HG02798 (cell line): Measurements from ENCODE around the gene MKLN1.
"Not testable (repeated sequence)": the region's sequence is repeated elsewhere in the genome, so short reads cannot be mapped to it uniquely, and the experiment has no call there.

ENCODE experiments used
- ATAC-seq: cut with Tn5 transposase; IDR thresholded peaks from one replicate; pipeline ENCODE4 v1.9.1; 2021; ENCODE audit warnings: mild to moderate bottlenecking; ENCODE audit not compliant: unreplicated experiment, poor library complexity

Gene MKLN1

DNA sequence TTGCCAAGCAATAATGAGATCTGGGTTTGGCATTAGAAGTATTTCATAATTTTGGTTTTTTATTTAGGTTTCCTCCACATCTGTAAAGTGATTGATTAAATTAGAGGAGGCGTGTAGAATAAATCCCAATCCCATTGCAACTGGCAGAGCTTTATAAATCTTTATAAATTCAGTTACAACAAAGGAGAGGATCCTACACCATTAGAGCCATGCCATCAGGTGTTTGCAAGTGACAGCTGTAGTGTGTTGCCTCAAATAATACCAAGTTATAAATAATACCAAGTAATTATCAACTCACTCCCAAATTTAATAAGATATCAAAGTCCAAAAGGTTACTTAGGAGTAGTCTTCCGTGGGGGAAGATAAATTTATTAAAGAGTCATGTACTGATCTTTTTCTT, 166.5 kb downstream of the MKLN1 start:
- no peak for ATAC-seq

DNA sequence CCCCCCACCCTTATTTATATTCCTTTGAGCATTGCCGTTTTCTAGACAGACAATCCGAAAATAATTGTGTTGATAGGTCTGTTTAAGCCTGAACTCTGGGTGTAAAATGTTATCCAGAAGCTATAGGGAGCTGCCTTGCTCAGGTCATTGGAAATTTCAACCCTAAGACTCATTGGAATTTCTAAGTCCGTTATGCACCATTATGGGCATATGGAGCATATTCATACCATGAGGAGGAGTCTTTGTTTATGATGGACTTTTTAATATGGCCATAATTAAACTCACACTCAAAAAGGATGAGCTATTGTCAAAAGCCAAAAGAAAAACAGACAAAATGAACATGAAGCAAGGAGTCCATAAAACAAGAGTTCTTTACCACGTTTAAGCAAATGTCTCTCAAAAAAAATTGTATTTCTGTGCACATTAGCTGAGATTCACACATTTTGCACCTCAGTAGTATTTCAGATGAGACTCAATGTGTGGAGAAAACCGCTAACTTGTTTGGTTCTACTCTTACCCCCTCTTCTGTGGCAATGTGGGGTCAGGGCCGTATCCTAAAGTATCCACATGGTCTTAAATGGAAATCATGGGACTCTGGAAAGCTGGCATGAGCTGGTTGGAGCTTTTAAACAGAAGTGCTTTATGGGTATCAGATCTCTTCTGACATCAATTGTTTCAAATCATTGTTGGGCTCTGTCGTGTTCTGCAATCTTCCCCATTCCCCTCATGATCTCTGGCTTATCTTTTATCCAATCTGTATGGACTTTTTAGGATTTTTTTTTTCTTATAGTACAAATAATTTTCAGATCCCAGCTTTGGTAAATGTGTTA, 168.2 kb downstream of the MKLN1 start:
- no peak for ATAC-seq

DNA sequence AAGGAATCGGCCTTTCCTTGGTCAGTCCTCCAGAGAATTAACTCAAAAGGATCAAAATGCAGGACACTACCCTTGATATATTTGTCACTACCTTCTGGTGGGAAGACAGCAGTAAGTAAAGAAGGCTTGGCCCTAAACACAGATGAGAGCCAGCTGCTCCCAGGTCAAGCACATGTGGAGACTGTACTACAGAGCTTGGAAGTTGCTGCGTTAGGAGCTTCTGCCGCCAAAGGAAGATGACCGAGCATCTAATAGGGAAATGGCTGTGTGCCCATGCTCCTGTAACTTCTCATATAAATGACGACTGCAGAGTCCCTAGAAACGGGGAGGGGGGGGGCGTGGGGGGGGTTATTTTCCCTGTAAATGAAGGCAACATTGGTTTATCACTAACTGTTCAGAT, 169.8 kb downstream of the MKLN1 start:
- no peak for ATAC-seq

DNA sequence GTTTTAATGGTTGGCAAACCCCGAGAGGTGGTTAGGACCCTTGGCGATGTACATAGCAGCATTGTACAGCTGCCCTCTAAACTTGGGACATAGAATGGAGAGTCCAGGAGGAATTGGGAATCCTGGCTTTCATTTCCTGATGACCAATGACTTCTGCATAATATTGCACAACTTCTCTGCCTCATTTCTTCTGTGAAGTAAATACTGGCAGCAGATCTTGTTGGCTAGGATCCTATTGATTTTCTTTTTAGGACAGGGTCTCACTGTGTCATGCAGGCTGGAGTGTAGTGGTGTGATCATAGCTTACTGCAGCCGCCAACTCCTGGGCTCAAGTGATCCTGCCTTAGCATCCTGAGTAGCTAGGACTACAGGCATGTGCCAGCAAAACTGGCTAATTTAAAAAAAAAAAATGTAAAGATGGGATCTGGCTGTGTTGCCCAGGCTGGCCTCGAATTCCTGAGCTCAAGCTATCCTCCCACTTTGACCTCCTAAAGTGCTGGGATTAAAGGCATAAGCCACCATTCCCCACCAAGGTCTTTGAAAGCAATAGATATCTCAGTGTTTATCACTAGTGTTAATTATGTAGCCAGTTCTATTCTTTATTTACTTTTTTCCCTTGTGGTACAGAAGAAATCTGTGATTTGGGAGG, 170.7 kb downstream of the MKLN1 start:
- no peak for ATAC-seq

DNA sequence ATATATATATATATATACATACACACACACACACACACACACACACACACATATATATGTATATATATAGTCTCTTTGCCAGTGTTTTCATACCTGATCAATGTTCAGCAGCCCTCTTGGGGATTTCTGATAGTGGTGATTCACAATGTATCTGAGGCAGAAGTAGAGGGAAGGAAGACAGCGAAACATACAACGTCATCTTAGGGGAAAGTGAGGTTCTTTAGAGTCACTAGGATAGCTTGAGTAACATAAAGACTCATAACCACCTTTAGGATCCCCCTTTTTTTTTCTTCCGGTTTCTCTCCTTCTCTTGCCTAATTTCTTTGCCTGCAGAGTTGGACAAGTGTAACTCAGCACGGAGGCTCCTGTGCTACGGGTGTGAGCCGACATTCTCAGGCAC, 172.1 kb downstream of the MKLN1 start:
- no peak for ATAC-seq

DNA sequence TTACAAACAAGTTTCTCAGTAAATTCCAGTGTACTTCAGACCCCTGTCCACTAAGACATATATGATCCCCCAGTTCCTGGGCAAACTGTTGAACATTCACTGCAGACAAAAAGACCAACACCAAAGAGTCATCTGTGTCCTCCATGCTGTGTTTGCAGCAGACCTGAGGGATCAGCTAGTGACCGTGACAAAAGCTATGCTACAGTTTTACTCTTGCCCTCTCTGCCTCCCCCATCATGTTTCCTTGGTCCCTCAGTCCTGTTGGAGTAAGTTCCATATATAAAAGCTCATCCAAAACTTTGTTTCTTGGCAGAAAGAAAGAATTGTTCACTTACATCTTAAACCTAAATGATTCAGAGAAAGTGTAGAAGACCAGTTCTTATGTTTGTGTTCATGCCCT, 172.7 kb downstream of the MKLN1 start:
- no peak for ATAC-seq

DNA sequence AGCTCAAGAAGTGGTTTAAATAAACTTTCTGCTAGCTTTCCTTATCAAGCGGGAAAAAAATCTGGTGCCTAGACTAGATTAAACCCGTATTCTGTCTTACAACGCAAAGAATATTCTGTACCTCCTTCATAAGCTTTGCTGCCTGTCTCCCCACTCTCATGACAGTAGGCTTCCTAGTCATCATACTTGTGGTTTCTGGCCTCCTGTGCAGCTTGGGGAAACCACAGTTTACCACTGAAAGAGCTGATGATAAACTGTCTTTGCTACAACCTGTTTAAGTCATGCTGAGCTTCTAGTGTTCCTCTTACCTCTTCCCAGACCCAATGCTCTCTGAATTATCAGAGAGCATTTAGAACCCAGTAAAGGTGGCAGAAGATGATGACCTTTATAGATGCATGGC, 173.7 kb downstream of the MKLN1 start:
- peak; percentile 86 for ATAC-seq

DNA sequence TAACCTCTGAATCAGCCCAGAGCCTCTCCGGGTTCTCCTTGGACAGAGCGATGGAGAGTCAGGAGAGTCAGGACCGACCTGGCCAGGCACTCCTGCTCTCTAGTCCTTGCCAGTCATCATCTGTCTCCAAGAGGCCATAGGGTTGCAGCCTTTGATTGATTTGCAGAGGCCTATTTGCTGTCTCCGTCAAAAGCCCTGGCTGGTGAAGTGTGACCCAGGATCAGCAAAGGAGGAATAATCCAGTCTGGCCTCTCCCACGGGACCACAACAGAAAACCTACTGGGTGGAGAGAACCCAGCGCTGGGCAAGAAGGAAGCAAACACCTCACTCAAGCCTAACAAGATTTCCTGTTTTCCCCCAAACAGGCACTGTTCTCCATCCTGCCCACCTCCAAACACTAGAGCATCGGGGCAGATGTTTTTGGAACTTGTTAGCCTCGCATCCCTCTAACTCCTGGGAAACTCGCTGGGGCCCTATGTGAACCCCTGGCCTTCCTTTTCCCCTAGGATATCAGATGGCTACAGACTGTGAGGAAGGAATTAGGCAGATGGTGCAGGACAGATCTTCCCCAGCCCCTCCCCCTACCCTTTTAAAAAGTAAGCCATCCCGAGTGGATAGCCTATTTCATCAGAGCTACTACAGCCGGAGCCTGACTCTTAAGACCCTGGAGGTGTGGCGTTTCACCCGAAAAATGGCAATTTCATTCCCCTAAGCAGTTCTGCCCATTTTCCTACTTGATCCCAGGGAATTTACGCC, 174.4 kb downstream of the MKLN1 start:
- ATAC-seq, result no peak

DNA sequence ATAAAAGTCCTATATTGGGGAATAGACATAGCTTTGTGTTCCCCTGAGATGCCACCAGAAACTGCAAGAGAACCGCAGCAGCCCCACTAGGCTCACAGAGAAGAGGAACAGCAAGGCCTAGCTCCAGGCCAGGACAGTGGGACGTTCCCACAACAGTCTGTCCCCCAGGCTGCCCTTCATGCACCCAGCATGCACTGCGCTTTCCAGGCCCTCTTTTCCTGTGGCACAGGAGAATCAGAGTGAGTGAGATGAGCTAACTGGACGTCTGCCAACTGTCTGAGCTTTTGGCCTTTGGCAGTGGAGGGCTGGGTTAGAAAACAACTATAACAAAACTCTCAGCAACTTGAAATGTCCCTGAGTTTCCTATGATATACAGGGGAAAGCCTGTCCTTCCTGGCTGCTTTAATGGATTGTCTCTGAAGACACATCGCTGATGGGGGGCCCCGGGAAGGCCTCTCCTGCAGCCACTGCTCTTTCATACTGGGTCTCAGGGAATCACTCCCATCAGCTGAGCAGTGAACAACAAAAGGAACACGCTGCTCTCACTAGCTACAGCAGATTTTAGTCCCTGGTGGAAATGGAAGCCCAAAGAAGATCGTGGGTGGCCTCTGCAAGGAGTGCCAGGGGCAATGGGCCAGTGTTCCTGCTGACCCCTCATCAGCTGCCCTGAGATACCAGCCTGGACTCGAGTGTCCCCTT, 175.3 kb downstream of the MKLN1 start:
- ATAC-seq, result no peak

DNA sequence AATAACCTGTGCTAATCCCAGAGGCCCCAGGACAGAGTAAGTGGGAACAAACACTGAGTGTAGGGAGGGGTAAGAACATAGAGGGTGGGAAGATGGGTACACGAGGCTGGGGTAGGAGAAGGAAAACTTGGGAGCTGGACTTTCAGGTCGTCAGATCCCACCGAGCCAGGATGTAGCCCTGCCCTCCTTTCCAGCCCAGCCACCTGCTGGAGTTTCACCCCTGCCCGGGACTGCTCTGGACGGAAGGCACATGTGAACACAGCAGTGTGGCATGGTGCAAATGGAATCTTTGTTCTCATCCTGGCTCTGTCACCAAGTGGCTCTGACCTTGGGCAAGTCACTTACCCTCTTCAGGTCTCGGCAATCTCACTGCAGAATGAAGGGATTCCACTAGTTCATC, 176.0 kb downstream of the MKLN1 start:
- no peak for ATAC-seq

DNA sequence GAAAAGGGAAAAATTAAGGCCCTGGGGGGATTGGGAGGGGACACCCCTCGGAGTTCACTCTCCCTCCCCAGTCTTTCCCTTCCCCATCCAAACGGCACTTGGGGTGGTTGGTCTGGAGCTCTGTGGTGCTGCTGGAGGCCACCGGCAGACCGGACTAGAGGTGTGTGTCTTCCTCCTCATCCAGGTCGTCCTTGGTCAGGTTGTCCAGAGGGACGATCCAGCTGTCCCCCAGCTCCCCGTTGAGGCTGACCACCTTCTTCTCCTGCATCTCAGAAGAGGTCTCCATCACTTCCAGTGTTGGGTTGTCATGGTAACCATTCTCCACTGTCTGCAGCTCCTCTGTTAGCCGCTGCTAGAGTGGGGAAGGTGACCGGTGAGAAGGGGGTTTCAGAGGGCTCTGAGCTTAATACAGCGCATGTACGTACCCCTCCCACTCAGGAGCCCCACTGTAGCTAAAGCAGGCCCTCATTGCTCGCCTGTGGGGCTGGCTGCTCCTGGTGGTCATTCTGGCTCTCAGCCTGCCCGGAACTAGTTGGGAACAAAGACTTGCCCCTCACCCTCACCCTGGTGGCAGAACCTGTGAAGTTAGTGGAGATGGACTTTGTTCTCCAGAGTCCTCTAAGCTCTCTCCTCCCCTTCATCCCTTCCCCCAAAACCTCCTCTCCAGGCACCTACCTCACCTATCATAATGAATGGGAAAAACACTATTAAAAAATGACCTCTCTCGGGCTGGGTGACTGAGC, 176.7 kb downstream of the MKLN1 start:
- ATAC-seq, result no peak

DNA sequence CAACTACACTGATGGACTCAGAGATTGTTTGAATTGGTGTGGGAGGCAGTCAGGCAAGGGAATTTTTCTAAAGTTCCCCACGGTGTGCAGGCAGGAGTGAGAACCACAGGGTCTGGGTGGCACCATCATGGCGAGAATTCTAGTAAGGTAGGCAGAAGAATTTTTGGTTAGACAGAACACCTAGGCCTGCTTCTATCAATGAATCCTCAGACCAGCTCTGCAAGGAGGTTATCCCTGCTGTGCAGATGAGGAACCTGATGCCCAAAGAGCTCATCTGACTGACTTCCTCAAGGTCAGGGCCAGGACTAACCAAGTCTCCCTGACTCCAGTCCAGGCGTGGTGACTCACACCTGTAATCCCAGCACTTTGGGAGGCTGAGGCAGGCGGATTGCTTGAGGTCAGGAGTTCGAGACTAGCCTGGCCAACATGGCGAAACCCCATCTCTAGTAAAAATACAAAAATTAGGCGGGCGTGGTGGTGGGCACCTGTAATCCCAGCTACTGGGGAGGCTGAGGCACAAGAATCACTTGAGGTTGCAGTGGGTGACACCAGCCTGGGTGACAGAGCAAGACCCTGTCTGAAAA, 177.5 kb downstream of the MKLN1 start:
- ATAC-seq, result not testable (repeated sequence)

DNA sequence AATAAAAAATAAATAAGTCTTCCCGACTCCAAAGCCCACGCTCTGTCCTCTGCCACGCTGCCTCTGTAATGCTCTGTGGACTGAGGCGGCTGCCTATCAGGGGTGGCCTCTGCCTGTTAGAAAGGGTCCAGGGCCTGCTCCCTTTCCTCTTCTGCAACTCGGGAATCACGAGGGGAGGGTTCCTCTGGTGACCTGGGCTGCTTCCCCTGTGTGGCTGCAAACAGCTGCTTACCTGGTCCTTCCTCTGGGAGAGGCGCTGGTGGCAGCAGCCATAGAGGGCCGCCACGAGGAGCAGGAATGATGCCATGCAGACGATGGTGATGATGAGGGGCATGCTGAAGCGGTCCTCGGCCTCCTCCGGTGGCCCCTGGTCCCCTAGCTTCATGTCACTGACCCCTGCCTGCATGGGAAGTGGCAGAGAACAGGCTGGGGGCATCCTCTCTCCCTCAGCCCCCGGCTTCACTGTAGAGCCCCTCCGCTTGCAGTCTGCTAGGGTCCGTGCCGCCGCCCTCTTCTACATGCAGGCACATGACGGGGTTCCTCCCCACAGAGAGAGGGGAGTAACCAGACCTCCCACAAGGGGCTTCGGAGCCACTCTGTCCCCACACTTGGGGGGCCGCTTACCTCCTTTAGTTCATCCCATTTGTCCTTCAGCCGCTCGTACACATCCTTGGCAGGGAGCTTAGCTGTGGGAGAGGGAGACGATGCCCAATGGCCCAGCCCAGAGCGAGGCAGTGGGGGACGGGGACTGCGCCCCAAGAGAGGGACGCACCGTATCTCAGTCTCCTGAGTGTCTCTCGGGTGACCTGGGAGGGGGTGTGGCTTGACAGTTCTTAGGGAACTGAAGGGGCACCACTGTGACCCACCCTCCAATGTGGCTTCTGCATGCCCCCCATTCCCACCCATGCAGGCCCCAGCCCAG, 178.2 kb downstream of the MKLN1 start:
- no peak for ATAC-seq

DNA sequence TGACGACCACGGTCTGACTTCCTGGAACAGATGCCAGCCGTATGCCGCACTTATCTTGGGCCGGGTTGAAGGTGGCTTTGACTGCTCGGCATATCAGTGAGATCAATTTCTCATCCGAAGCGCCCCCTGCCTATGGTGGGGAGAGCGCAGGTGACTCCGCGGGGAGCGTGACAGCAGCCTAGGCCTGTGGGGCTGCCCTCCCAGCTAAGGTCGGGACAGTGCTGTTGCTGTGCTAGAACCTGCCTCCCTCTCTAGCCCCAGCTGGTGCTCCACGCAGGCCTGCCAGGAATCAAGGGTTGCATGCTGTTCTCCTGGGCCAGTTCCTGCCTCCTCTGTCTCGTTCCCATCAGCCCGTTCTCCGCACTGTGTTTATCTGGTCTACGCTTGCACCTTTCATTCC, 178.9 kb downstream of the MKLN1 start:
- ATAC-seq, result no peak

DNA sequence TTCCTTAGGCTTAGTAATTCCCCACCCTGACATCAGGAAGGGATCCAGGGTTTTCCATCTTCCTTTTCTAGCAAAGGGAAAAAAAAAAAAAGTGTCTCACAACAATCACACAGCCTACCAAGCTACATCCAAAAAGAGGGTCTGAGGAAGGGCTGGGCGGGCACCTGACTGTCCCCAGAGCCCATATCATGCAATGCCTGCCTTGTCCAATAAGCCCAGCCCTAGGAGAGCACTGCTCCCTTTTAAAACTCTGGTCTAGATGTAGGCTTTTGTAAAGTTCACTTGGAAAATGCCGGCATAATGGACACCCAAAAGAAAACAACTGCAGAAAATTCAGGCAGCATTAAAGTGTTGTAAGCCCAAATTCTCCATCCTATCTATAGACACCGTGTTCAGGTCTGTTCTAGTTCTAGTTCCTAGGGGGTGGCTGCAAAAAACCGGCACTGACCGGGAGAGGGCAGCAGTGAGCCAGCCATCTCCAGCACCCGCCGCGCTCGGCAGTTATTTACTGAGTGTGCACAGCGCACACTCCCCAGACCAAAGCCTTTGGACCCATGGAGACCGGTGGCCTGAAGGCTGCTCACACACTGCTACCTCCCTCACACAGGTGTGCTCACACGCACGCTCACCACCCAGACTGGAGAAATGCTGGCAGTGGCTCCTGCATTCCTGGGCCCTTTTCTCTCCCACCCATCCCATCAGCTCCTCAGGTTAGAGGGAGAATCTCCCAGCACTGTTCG, 180.1 kb downstream of the MKLN1 start:
- ATAC-seq, result peak; percentile 78

DNA sequence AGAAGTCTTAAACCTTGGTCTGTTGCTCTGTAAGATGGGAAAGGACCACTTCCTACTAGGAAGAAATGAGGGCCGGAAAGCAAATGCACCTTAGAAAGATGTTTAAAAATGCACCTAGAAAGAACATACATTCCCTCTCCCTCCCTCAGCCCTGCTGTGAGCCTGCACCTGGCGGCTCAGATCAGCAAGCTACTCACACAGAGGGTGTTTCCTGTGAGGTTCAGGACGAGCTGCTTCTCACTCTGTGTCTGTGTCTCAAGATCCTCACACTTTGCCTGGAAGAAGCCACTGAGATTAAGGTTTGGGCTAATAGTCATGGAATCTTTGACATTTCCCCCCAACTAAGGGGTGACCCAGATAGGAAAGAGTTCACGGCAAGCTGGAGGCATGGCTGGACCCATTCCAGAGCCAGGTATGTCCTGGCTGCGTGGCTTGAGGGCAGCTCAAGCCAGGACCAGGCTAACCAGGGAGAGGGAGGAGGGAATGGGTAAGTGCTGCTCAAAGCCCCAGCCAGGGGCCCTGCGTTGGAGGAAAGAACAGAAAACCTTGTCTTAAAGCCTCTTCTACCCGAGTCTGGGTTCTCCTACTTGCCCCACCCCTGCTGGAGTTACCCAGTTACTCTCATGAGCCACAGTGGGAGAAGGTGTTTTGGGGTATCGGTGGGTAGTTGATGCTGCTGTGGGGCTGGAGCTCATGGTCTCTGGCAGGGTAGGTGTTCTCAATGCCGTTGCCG, 181.2 kb downstream of the MKLN1 start:
- ATAC-seq, result no peak

DNA sequence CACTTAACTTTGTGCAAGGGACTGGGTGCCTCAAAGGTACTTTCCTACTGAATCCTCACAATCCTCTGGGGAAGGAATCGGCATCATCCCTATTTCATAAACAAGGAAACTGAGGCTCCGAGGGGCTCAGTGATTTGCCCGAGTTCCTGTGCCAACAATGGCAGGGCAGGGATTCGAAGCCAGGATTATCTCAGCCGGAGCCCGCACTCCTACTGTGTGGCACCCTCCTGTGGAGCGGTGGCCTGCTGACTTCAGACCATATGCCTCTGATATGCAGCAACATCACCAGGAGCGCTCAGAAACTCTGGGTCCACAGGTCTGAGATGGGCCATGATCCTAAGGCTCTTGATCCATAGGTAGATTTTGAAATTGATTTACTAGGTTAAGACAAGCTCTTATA, 182.1 kb downstream of the MKLN1 start:
- no peak for ATAC-seq
